SH-SY5Y (cell line): Measurements from ENCODE around the gene ACSBG1.

Experiments used
- GATA2 ChIP-seq: IDR thresholded peaks from 2 replicates; pipeline ENCODE4 v1.6.1; 2011; ENCODE audit warnings: mild to moderate bottlenecking, low read depth, low read length
- GATA3 ChIP-seq: IDR thresholded peaks from 2 replicates; pipeline ENCODE4 v1.6.1; 2011; ENCODE audit warnings: low read depth, mild to moderate bottlenecking, low read length, moderate library complexity

DNA sequence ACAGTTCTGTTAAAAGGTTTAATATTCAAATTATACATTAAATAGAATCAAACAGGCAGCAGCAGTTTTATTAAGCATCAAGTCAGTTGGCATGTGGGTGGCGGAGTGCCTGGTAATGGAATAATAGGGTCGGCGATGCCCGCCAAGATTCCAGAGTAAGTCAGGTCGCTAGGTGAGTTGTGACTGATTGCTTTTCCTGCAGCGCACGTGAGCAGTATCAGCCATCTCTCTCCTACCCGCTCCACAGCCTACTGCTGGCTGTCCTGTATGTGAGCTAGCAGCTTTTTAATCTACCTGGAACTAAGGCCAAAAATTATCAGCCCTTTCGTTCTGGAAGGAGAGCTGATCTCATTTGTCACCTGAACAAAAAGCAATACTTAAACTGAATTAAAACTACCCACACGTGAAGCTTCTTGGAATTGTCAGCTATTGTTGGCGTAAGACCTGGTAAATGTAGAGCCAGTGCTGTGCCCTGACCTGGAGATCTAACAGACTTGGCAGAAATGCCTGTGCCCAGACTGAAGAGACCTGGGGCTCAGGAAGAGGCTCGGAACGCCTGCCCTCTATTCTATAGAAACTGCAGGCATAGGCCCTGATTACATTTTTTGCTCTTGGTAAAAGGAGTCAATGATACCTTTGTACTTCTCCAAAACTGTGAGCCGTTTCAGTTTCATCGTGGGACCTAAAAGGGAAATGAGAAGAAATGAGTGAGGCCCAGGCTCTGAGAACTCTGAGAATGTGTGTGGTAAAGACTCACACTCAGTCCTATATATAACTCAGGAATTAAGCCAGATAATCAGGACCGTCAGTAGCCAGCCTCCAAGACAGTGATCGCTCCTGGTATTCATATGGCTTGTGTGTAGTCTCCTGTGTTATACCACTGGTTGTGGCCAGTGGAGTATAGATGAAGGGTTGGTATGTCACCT lies 63.3 kb downstream of the ACSBG1 start:
- TF ChIP-seq GATA2, result no peak
- no peak for TF ChIP-seq GATA3
